Ovary (tissue), 9 donors: ENCODE results near the gene TM4SF4. TPM values are rescaled to one million over a fixed set of nuclear protein-coding genes. Genes with fewer than 3 reads are reported as not detected.

Experiments
- DNase-seq, 5 donors: peaks; one replicate each; pipeline ENCODE4 v3.0.0-alpha.2; 2019 to 2020
- H3K27ac ChIP-seq, 2 donors: fragments of 200-600 bp; one replicate each; pipeline versions ENCODE4 v1.5.1 to v1.8.0; 2019 to 2022
- H3K27me3 ChIP-seq: fragments of 200-600 bp; one replicate; pipeline ENCODE4 v1.8.0; 2022
- H3K36me3 ChIP-seq: fragments of 200-600 bp; sonication (generic); one replicate; pipeline ENCODE4 v1.5.1; 2019
- H3K4me1 ChIP-seq: one replicate; pipeline ENCODE4 v1.8.1; 2013; ENCODE audit warnings: mild to moderate bottlenecking, moderate library complexity; ENCODE audit not compliant: insufficient read depth
- H3K4me3 ChIP-seq: fragments of 200-600 bp; sonication (generic); one replicate; pipeline ENCODE4 v1.5.1; 2017
- H3K9me3 ChIP-seq, 2 donors: fragments of 200-600 bp in 1 of 2; sonication (generic) in 1 of 2; one replicate each; pipeline versions ENCODE4 v1.5.1 to v1.8.1; 2013 to 2019; ENCODE audit warnings: mild to moderate bottlenecking in 1 of 2, moderate library complexity in 1 of 2
- EP300 ChIP-seq: sonication (generic); formaldehyde crosslinking; IDR thresholded peaks from one replicate; pipeline ENCODE4 v1.6.1; 2017; ENCODE audit warnings: antibody characterized with exemption
- POLR2A ChIP-seq: fragments of 450-650 bp; IDR thresholded peaks from one replicate; pipeline ENCODE4 v1.6.1; 2017; ENCODE audit warnings: antibody characterized with exemption, mild to moderate bottlenecking, moderate library complexity
- WGBS, 3 donors: extraction: QIAGEN DNeasy Blood & Tissue Kit in 1 of 3; methylation state at CpG; one replicate each; pipeline versions ENCODE4 v1.1.5 to v1.1.7; 2013 to 2017; 5-methylcytosine and 5-hydroxymethylcytosine counted together
- intact Hi-C, 4 donors: fragments of 100-400 bp; cut with DNase I; formaldehyde crosslinking; loops; one replicate each; pipeline versions ENCODE4 v1.11.0 to v1.15.1; 2022 to 2023
- polyA plus RNA-seq, 2 donors: library from polyadenylated mRNA; stranded (reverse); fragments of 200-250 nt in 1 of 2; fragments of 350-450 nt in 1 of 2; fragmentation: Illumina TruSeq in 1 of 2; extraction: RNeasy Lipid Tissue Mini Kit (QIAGEN cat#74804) in 1 of 2; gene quantifications; one replicate each; pipeline ENCODE4 v1.2.3, GENCODE V29; 2013 to 2014
- total RNA-seq, 7 donors: library from RNA; depleted of rRNA in 2 of 7; stranded (reverse); fragments of >200 nt in 2 of 7; fragmentation: NEBNext Ultra II Directional in 3 of 7; extraction: Animal tissue kit (Norgen Biotek cat#: 25700) in 3 of 7; gene quantifications; one replicate each; pipeline versions ENCODE4 v1.1.0 to v1.2.4, GENCODE V29; 2016 to 2023
- TF ChIP-seq, protein P1 (sequence below), 3 donors: fragments of 450-650 bp in 2 of 3; fragments of 200-600 bp in 1 of 3; IDR thresholded peaks; one replicate each; pipeline versions ENCODE4 v1.5.1 to v1.8.0; 2016 to 2022; ENCODE audit warnings: antibody characterized with exemption in 3 of 3, mild to moderate bottlenecking in 1 of 3
- donor health status: DM: no; HTN: no; CAD: no; lungs with moderate emphysema.
- donor health status: DM: no; HTN: no; CAD: no.
- donor health status: Bipolar disorder and iron deficiency.
- donor health status: DM: yes; HTN: yes; CAD: no.
- donor health status: DM: no; HTN: no; CAD: no.
- donor health status: DM: yes; HTN: yes; CAD: no.

Gene TM4SF4
- total and polyA plus RNA-seq, 9 donors: 0.10 to 6.9 (median 4.5) TPM; not detected in 4

DNA sequence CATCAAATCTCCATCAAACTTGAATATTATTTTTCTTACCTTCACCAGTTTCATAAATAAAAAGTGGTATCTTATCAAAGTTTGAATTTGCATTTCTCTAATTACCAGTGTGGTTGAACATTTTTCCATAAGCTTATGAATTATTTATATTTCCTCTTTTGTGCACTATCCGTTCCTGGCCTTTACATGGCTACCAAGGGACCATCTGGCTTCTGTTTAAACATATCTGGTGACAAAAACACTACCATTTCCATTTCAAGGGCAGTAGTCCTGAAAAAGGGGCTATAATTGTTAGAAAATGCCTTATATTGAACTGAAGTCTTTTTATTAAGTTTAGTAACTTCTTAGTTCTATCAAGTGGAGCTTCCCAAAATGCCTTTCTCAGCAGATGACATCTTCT, 44.3 kb upstream of the TM4SF4 start:
- Histone ChIP-seq H3K9me3 (no peaks in the 10 kb centered on the region), H3K27ac (no peak overlapping the region), H3K27me3 (no peaks in the 10 kb centered on the region), H3K4me3 (no peak overlapping the region), H3K4me1 (no peaks in the 10 kb centered on the region), H3K36me3 (no peaks in the 10 kb centered on the region)
- DNase-seq: no peak
- WGBS, 3 donors: 61 to 65% (median 64%) methylated on average over 1 of the region's 1 CpG
- intact Hi-C loops: no loop called here
- TF ChIP-seq EP300 (no peak), POLR2A (no peak)
- TF ChIP-seq, protein P1, sequence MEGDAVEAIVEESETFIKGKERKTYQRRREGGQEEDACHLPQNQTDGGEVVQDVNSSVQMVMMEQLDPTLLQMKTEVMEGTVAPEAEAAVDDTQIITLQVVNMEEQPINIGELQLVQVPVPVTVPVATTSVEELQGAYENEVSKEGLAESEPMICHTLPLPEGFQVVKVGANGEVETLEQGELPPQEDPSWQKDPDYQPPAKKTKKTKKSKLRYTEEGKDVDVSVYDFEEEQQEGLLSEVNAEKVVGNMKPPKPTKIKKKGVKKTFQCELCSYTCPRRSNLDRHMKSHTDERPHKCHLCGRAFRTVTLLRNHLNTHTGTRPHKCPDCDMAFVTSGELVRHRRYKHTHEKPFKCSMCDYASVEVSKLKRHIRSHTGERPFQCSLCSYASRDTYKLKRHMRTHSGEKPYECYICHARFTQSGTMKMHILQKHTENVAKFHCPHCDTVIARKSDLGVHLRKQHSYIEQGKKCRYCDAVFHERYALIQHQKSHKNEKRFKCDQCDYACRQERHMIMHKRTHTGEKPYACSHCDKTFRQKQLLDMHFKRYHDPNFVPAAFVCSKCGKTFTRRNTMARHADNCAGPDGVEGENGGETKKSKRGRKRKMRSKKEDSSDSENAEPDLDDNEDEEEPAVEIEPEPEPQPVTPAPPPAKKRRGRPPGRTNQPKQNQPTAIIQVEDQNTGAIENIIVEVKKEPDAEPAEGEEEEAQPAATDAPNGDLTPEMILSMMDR (IDR thresholded peaks at IDR 0.05): no peak

DNA sequence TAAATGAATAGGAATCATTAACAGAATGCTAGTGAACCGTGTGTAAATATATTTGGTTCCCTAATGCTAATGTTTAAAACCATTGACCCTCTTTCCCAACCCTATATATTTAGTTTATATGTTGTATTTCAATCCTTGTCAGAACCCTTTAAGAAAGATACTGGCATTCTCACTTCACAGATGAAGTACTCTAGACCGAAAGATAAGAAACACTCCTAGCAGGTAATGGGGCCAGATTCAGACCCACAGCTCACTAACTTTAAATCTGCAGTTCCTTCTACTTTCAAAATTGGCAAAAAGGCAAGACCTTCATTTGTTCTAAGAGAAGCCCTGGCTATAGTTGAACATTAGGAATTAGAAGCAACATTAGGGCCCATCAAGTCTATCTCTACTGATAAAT, 42.3 kb upstream of the TM4SF4 start:
- 83 to 89% (median 86%) methylated on average over 2 of the region's 2 CpGs for WGBS, 3 donors
- no peak overlapping the region for H3K4me3 ChIP-seq
- no peak for TF ChIP-seq POLR2A
- no peak for TF ChIP-seq EP300
- TF ChIP-seq, protein P1 (IDR thresholded peaks at IDR 0.05): no peak
- no peak overlapping the region for H3K27ac ChIP-seq
- no peaks in the 10 kb centered on the region for H3K27me3 ChIP-seq
- intact Hi-C loops: no loop called here
- no peak for DNase-seq
- H3K4me1 ChIP-seq: no peaks in the 10 kb centered on the region
- no peaks in the 10 kb centered on the region for H3K9me3 ChIP-seq
- H3K36me3 ChIP-seq: no peaks in the 10 kb centered on the region

DNA sequence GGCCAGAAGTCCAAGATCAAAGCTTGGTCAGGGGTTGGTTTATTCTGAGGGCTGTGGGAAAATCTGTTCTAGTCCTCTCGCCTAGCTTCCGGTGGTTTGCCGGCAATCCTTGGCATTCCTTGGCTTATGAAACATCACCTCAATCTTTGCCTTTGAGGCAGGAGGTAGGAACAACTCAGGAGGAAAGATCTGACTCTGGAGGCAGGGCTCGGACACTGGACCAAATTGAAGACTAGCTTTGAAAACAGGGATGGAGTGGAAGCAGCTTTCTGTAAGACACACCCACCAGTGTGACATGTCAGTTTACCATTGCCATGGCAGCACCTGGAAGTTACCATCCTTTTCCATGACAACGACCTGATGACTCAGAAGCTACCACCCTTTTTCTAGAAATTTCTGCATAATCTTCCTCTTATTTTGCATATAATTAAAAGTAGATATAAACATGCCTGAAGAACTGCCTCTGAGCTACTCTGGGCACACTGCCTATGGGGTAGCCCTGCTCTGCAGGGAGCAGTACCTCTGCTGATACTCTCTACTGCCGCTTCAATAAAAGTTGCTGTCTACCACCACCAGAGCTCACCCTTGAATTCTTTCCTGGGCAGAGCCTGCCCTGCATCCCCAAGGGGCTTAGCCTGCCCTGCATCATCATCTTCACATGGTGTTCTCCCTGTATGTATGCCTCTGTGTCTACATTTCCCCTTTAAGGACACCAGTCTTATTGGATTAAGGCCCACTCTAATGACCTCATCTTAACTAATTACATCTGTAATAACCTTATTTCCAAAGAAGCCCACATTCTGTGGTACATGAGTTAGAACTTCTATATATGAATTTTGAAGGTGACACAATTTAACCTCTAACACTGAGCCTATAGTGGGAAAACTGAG, 38.3 kb upstream of the TM4SF4 start:
- WGBS, 3 donors: 81 to 93% (median 90%) methylated on average over 6 of the region's 6 CpGs
- Histone ChIP-seq H3K27me3 (no peaks in the 10 kb centered on the region), H3K27ac (no peak overlapping the region), H3K4me1 (no peaks in the 10 kb centered on the region), H3K9me3 (no peaks in the 10 kb centered on the region), H3K36me3 (no peaks in the 10 kb centered on the region), H3K4me3 (no peak overlapping the region)
- intact Hi-C loops: no loop called here
- DNase-seq: no peak
- no peak for TF ChIP-seq POLR2A
- TF ChIP-seq, protein P1 (IDR thresholded peaks at IDR 0.05): no peak
- TF ChIP-seq EP300: no peak

DNA sequence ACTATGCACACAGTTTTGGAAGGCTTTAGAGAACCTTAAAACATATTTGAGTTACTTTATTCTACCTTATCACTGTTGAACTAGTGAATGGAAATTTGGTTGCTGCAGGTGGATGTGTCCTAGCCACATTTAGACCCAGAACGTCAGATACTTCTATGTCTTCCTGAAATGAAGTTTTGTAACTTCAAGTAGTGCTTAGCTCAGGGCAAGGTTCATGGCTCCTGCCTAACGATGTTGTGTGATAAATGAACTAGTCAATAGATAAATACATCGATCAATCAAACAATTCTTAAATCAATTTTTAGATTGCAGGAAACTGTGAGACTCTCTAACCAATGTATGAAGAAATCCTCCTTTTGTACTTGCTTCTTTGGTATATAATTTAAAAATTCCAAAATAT, 37.2 kb upstream of the TM4SF4 start:
- intact Hi-C loops: no loop called here
- WGBS, 3 donors: 87 to 95% (median 87%) methylated on average over 3 of the region's 3 CpGs

More for the DNA sequence above, 37.2 kb upstream of the TM4SF4 start:
- Histone ChIP-seq H3K36me3 (no peaks in the 10 kb centered on the region), H3K4me3 (no peak overlapping the region), H3K27ac (no peak overlapping the region), H3K9me3 (no peaks in the 10 kb centered on the region), H3K4me1 (no peaks in the 10 kb centered on the region), H3K27me3 (no peaks in the 10 kb centered on the region)
- TF ChIP-seq EP300: no peak
- TF ChIP-seq POLR2A: no peak
- TF ChIP-seq, protein P1 (IDR thresholded peaks at IDR 0.05): no peak
- DNase-seq: no peak
